ENCODE results near the gene CDK1.
A peak's percentile ranks its signal among the peaks of the same experiment; 100 is the strongest.

The CDK1 gene

GRCh38 chr10:60817398-60817805 is 39.1 kb downstream of the CDK1 start:
- Histone ChIP-seq H3K9ac (ENCODE audit: low read length) (no peak overlapping the region), H2AFZ (ENCODE audit: low read length) (no peak overlapping the region), H3K4me2 (ENCODE audit: low read depth, low read length) (peak overlapping the region; percentile 48), H3K27me3 (replicated peaks; ENCODE audit: insufficient read depth, low read length) (no peaks in the 10 kb centered on the region), H3K9me3 (replicated peaks; ENCODE audit: insufficient read depth, low read length) (no peaks in the 10 kb centered on the region), H3K36me3 (replicated peaks; ENCODE audit: insufficient read depth, low read length) (no peaks in the 10 kb centered on the region), H3K79me2 (ENCODE audit: low read length) (no peaks in the 10 kb centered on the region), H3K27ac (ENCODE audit: low read length) (no peak overlapping the region), H3K9me2 (replicated peaks; ENCODE audit: insufficient read depth, low read length) (no peaks in the 10 kb centered on the region), H3F3A (ENCODE audit: insufficient read depth, low read length) (no peaks in the 10 kb centered on the region), H3K4me3 (ENCODE audit: low read length) (no peak overlapping the region), H3K4me1 (ENCODE audit: low read length) (peaks cover 17% of the 10 kb centered on the region), H4K20me1 (ENCODE audit: insufficient read depth, low read length) (no peaks in the 10 kb centered on the region)
- no peak for DNase-seq
- TF ChIP-seq EZH2phosphoT487 (IDR thresholded peaks at IDR 0.05; ENCODE audit: low read length) (no peak), EZH2 (optimal IDR thresholded peaks at IDR 0.05; ENCODE audit: low read depth, low read length) (no peak), CTCF (IDR thresholded peaks at IDR 0.05; ENCODE audit: low read length) (no peak)

- Histone ChIP-seq H3K9me3 (replicated peaks; ENCODE audit: insufficient read depth, low read length) (no peaks in the 10 kb centered on the region), H3K27me3 (replicated peaks; ENCODE audit: insufficient read depth, low read length) (no peaks in the 10 kb centered on the region), H3K4me3 (ENCODE audit: low read length) (no peak overlapping the region), H3K27ac (ENCODE audit: low read length) (no peak overlapping the region), H3K4me1 (ENCODE audit: low read length) (peaks cover 17% of the 10 kb centered on the region), H3F3A (ENCODE audit: insufficient read depth, low read length) (no peaks in the 10 kb centered on the region), H3K9ac (ENCODE audit: low read length) (no peak overlapping the region), H3K4me2 (ENCODE audit: low read depth, low read length) (no peak overlapping the region), H4K20me1 (ENCODE audit: insufficient read depth, low read length) (no peaks in the 10 kb centered on the region), H3K36me3 (replicated peaks; ENCODE audit: insufficient read depth, low read length) (no peaks in the 10 kb centered on the region), H2AFZ (ENCODE audit: low read length) (no peak overlapping the region), H3K79me2 (ENCODE audit: low read length) (no peaks in the 10 kb centered on the region), H3K9me2 (replicated peaks; ENCODE audit: insufficient read depth, low read length) (no peaks in the 10 kb centered on the region)
- TF ChIP-seq EZH2phosphoT487 (IDR thresholded peaks at IDR 0.05; ENCODE audit: low read length) (no peak), CTCF (IDR thresholded peaks at IDR 0.05; ENCODE audit: low read length) (no peak), EZH2 (optimal IDR thresholded peaks at IDR 0.05; ENCODE audit: low read depth, low read length) (no peak)
- DNase-seq: no peak
Observed at GRCh38 chr10:60818134-60818770, 40.0 kb downstream of the CDK1 start.

- Histone ChIP-seq H3K36me3 (replicated peaks; ENCODE audit: insufficient read depth, low read length) (no peaks in the 10 kb centered on the region), H3K9me3 (replicated peaks; ENCODE audit: insufficient read depth, low read length) (no peaks in the 10 kb centered on the region), H3K27me3 (replicated peaks; ENCODE audit: insufficient read depth, low read length) (no peaks in the 10 kb centered on the region), H3K4me1 (ENCODE audit: low read length) (peaks cover 17% of the 10 kb centered on the region), H3K9ac (ENCODE audit: low read length) (no peak overlapping the region), H3K4me3 (ENCODE audit: low read length) (no peak overlapping the region), H3K27ac (ENCODE audit: low read length) (no peak overlapping the region), H2AFZ (ENCODE audit: low read length) (no peak overlapping the region), H3K9me2 (replicated peaks; ENCODE audit: insufficient read depth, low read length) (no peaks in the 10 kb centered on the region), H3F3A (ENCODE audit: insufficient read depth, low read length) (no peaks in the 10 kb centered on the region), H3K4me2 (ENCODE audit: low read depth, low read length) (no peak overlapping the region), H3K79me2 (ENCODE audit: low read length) (no peaks in the 10 kb centered on the region), H4K20me1 (ENCODE audit: insufficient read depth, low read length) (no peaks in the 10 kb centered on the region)
- no peak for TF ChIP-seq CTCF (IDR thresholded peaks at IDR 0.05; ENCODE audit: low read length)
- DNase-seq: no peak
Observed at GRCh38 chr10:60819271-60819670, 41.0 kb downstream of the CDK1 start.
